Activated B cell treated with CpG ODN at 0.5 μM for 24 hours (primary cell): ENCODE measurements around the gene PKN1. TPM values are rescaled to one million over a fixed set of nuclear protein-coding genes. Genes with fewer than 3 reads are reported as not detected.
A peak's percentile ranks its signal among the peaks of the same experiment; 100 is the strongest.
"Not testable (repeated sequence)": the region's sequence is repeated elsewhere in the genome, so short reads cannot be mapped to it uniquely, and the experiment has no call there.

Source experiments
- ATAC-seq: fragments of 200-7000 bp; cut with Tn5 transposase; one replicate; pipeline ENCODE4 v1.10.0; 2021; ENCODE audit warnings: low read depth, mild to moderate bottlenecking, moderate library complexity
- CTCF ChIA-PET: fragments of 350-600 bp; sonication (Branson Sonifier 250); formaldehyde crosslinking; loops from one replicate; lab custom pipeline; 2021; ENCODE audit warnings: antibody characterized with exemption; lab: Charles Lee
- POLR2A ChIA-PET: fragments of 350-600 bp; sonication (Branson Sonifier 250); formaldehyde crosslinking; loops from one replicate; lab custom pipeline; 2021; ENCODE audit warnings: antibody characterized with exemption; lab: Charles Lee
- DNase-seq: peaks from one replicate; pipeline ENCODE4 v3.0.0; 2022
- H3K27ac Mint-ChIP-seq: one replicate; pipeline ENCODE4 v1.8.0; 2020; ENCODE audit warnings: mixed read lengths
- H3K27me3 Mint-ChIP-seq: one replicate; pipeline ENCODE4 v1.8.0; 2021; ENCODE audit warnings: mixed read lengths
- H3K36me3 Mint-ChIP-seq: one replicate; pipeline ENCODE4 v1.8.0; 2021; ENCODE audit warnings: low read depth, mixed read lengths
- H3K4me1 Mint-ChIP-seq: one replicate; pipeline ENCODE4 v1.8.0; 2021; ENCODE audit warnings: mixed read lengths
- H3K4me3 Mint-ChIP-seq: one replicate; pipeline ENCODE4 v1.8.0; 2020; ENCODE audit warnings: mild to moderate bottlenecking, mixed read lengths
- H3K9me3 Mint-ChIP-seq: one replicate; pipeline ENCODE4 v1.8.0; 2020; ENCODE audit warnings: mixed read lengths
- intact Hi-C: fragments of 100-400 bp; cut with micrococcal nuclease; formaldehyde crosslinking; loops from one replicate; pipeline ENCODE4 v1.15.1; 2024
- total RNA-seq: library from RNA; stranded (reverse); gene quantifications from 2 replicates; pipeline ENCODE4 v1.2.3, GENCODE V29; 2022
- TF ChIP-seq, protein P1 (sequence below): fragments of 200-600 bp; IDR thresholded peaks from one replicate; pipeline ENCODE4 v1.8.0; 2022; ENCODE audit warnings: antibody characterized with exemption, mild to moderate bottlenecking

PKN1 gene
- total RNA-seq, 1 donor from 2014 or later = 159 TPM

DNA sequence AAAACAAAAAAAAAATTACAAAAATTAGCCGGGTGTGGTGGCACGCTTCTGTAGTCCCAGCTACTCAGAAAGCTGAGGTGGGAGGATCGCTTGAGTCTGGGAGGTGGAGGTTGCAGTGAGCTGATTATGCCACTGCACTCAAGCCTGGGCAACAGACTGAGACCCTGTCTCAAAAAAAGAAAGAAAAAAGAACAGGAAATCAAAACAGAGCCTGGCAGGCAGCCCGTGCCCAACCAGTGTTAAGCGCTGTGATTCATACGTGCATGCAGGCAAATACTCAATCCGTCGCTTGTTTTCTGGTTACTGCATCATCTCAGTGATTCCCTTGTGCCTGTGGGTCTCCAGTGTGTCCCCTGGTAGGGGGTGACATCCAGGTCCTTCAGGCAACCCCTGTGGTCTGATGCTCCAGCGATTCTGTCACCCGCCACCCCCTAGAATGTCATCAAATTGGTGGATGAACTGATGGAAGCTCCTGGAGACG, 32.1 kb upstream of the PKN1 start:
- Mint-ChIP-seq H3K27me3 (no peaks in the 10 kb centered on the region), H3K4me1 (peaks cover 20% of the 10 kb centered on the region), H3K4me3 (peak overlapping the region; percentile 19), H3K9me3 (no peaks in the 10 kb centered on the region), H3K36me3 (peaks cover 71% of the 10 kb centered on the region), H3K27ac (peak overlapping the region; percentile 85)
- CTCF ChIA-PET = interaction anchor here (1.2 to 8.5 kb wide), 2 partner anchors 20 to 39 kb away, joined by 3 to 76 read pairs; partner anchors contain the start of gene ADGRE5
- DNase-seq (no peak), ATAC-seq (peak; percentile 67)
- intact Hi-C loops = loop anchor here (1.0 kb wide), 1 partner anchor 19 kb away; no protein-coding TSS in a partner anchor
- TF ChIP-seq, protein P1, sequence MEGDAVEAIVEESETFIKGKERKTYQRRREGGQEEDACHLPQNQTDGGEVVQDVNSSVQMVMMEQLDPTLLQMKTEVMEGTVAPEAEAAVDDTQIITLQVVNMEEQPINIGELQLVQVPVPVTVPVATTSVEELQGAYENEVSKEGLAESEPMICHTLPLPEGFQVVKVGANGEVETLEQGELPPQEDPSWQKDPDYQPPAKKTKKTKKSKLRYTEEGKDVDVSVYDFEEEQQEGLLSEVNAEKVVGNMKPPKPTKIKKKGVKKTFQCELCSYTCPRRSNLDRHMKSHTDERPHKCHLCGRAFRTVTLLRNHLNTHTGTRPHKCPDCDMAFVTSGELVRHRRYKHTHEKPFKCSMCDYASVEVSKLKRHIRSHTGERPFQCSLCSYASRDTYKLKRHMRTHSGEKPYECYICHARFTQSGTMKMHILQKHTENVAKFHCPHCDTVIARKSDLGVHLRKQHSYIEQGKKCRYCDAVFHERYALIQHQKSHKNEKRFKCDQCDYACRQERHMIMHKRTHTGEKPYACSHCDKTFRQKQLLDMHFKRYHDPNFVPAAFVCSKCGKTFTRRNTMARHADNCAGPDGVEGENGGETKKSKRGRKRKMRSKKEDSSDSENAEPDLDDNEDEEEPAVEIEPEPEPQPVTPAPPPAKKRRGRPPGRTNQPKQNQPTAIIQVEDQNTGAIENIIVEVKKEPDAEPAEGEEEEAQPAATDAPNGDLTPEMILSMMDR = no peak
- POLR2A ChIA-PET = interaction anchor here (0.6 to 3.0 kb wide), 12 partner anchors 10 to 88 kb away, joined by 3 to 12 read pairs (median 6); partner anchors contain the start of gene ADGRE5

DNA sequence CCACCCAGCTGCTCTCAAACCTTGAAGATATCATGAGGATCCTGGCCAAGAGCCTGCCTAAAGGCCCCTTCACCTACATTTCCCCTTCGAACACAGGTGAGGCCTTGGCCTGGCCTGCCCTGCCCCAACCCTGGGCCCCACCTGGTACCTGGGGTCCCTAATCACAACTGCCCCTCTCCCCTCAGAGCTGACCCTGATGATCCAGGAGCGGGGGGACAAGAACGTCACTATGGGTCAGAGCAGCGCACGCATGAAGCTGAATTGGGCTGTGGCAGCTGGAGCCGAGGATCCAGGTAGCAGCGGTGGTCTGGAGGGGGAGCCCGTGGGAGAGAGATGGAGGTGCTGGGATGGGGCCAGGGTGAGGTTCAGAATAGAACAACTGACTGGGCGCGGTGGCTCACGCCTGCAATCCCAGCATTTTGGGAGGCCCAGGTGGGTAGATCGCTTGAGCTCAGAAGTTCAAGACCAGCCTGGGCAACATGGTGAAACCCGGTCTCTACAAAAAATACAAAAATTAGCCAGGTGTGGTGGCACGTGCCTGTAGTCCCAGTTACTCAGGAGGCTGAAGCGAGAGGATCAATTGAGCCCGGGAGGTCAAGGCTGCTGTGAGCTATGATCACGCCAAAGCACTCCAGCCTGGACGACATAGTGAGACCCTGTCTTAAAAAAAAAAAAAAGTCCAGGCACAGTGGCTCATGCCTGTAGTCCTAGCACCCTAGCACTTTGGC, 31.5 kb upstream of the PKN1 start:
- TF ChIP-seq, protein P1 = no peak
- DNase-seq = no peak
- Mint-ChIP-seq H3K9me3 (no peaks in the 10 kb centered on the region), H3K27ac (peak overlapping the region; percentile 85), H3K4me1 (peaks cover 24% of the 10 kb centered on the region), H3K4me3 (no peak overlapping the region), H3K36me3 (peaks cover 69% of the 10 kb centered on the region), H3K27me3 (no peaks in the 10 kb centered on the region)
- ChIA-PET CTCF (interaction anchor here (1.2 to 8.5 kb wide), 3 partner anchors 20 to 265 kb away, joined by 3 to 76 read pairs (median 3); partner anchors contain the start of genes ADGRE5 and ASF1B), POLR2A (interaction anchor here (0.6 to 3.0 kb wide), 11 partner anchors 16 to 194 kb away, joined by 3 to 12 read pairs (median 6); partner anchors contain the start of gene ADGRE5)
- intact Hi-C loops = loop anchor here (1.0 kb wide), 1 partner anchor 19 kb away; no protein-coding TSS in a partner anchor
- ATAC-seq = no peak

DNA sequence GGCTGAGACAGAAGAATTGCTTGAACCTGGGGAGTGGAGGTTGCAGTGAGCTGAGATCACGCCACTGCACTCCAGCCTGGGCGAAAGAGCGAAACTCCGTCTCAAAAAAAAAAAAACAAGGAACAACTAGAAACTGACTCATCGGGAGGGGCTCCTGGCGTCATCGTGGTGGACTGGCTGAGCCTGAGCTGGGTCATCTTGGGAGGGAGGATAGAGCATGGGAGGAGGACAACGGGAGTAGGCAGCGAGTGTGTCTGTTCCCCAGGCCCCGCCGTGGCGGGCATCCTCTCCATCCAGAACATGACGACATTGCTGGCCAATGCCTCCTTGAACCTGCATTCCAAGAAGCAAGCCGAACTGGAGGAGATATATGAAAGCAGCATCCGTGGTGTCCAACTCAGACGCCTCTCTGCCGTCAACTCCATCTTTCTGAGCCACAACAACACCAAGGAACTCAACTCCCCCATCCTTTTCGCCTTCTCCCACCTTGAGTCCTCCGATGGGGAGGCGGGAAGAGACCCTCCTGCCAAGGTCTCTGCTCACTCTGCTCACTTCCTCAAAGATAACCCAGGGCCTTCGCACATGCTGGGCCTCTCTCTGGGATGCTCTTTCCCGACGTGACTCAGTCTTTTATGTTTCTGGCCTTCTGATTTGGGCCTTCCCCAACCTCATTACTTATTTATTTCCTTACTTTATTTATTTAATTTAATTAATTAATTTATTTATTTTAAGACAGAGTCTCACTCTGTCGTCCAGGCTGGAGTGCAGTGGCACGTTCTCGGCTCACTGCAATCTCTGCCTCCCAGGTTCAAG, 30.6 kb upstream of the PKN1 start:
- no peak for ATAC-seq
- ChIA-PET CTCF (interaction anchor here (0.6 to 8.5 kb wide), 4 partner anchors 21 to 266 kb away, joined by 3 to 76 read pairs (median 3); partner anchors contain the start of genes ADGRE5 and ASF1B), POLR2A (interaction anchor here (0.6 to 3.9 kb wide), 8 partner anchors 17 to 195 kb away, joined by 3 to 16 read pairs (median 8); no protein-coding TSS in a partner anchor)
- no peak for DNase-seq
- Mint-ChIP-seq H3K4me3 (no peak overlapping the region), H3K4me1 (peaks cover 26% of the 10 kb centered on the region), H3K36me3 (peaks cover 71% of the 10 kb centered on the region), H3K27me3 (no peaks in the 10 kb centered on the region), H3K27ac (peak overlapping the region; percentile 50), H3K9me3 (no peaks in the 10 kb centered on the region)
- TF ChIP-seq, protein P1 = no peak
- intact Hi-C loops = no loop called here

DNA sequence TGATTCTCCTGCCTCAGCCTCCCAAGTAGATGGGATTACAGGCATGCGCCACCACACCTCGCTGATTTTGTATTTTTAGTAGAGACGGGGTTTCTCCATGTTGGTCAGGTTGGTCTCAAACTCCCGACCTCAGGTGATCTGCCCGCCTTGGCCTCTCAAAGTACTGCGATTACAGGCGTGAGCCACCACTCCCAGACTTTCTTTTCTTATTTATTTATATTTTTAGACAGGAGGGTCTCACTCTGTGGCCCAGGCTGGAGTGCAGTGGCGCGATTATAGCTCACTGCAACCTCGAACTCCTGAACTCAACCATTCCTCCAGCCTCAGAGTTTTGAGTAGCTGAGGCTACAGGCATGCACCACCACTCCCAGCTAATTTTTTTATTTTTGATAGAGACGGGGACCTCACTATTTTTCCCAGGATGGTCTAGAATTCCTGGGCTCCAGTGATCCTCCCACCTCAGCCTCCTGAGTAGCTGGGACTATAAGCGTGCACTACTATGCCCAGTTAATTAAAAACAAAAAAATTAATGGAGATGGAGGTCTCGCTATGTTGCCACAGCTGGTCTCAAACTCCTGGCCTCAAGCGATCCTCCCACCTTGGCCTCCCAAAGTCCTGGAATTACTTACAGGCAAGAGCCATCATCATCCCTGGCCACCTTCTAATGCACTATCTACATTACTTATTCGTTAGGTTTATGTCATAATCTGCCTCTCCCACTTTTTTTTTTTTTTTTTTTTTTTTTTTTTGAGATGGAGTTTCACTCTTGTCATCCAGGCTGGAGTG, 29.8 kb upstream of the PKN1 start:
- H3K27ac Mint-ChIP-seq, H3K4me3 Mint-ChIP-seq, H3K9me3 Mint-ChIP-seq, DNase-seq, ATAC-seq, H3K27me3 Mint-ChIP-seq, intact Hi-C loops: not testable (repeated sequence)
- ChIA-PET CTCF (interaction anchor here (0.6 to 8.5 kb wide), 3 partner anchors 41 to 89 kb away, joined by 3 to 76 read pairs (median 3); no protein-coding TSS in a partner anchor), POLR2A (interaction anchor here (0.7 to 3.9 kb wide), 4 partner anchors 17 to 196 kb away, joined by 3 to 16 read pairs (median 9); no protein-coding TSS in a partner anchor)
- Mint-ChIP-seq H3K4me1 (peaks cover 28% of the 10 kb centered on the region), H3K36me3 (peaks cover 73% of the 10 kb centered on the region)
